CD1c-positive myeloid dendritic cell (primary cell): ENCODE results near the gene MID1.
"Not testable (repeated sequence)": the region's sequence is repeated elsewhere in the genome, so short reads cannot be mapped to it uniquely, and the experiment has no call there.

Experiments used
- DNase-seq: peaks from one replicate; pipeline ENCODE4 v3.0.0-alpha.2; 2016; ENCODE audit errors: extremely low spot score

MID1 gene

DNA sequence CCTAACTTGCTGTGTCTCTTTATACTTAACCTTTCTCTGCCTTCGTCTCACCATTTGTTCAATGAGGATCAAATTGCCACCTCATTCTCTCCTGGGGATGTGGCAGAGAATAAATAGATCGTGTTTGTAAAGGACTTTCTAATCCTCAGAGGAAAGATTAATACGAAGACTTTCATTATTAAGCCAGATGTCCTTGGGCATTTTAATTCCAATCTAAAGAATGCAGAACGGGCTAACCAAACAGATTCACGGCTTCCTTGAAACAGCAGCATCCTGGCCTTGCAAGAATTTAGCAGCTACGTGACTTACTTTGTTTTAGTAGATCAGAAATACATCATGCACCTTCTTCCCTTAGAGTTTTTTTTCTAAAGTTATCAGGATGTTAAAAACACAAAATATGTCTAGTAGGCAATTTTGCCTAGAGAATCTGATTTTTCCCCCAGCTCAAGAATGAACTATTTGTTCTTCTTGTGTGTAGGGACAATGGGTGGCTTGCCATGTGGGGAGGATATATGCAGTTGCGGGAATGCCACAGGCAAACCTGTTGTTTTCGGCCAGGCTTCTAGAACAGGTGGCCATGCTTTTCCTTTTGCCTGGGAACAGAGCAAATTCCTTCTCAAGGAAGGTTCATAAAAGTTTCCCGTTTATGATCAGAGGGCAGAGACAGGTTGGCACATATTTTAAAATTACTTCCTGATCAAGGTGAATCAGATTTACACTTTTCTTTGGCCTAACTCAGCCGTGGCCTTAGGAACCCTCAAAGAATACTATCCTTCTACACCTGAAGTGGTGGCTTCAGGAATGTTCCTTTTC is 3.0 kb downstream of the MID1 start:
- DNase-seq: no peak

GRCh38 chrX:10615931-10616774 is 4.2 kb downstream of the MID1 start:
- peak; percentile 7 for DNase-seq

DNA sequence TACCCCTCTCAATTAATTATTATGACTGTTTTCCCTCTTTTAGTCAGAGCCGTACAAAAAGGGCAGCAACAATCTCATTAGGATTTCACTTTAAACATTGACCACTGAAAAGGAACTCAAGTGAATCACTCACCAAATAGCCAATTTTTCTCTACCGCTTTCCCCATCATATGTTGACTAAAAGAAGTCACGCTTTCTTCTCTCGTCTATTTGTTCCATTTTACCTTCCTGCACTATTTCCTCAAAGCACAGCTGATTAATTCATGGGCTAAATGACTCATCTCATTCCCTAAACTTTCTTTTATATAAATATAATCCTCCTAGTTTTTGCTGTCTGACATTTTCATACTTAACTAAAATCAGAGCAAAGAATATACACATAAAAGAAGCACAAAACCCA is 8.2 kb downstream of the MID1 start:
- no peak for DNase-seq

- no peak for DNase-seq
Measured at GRCh38 chrX:10611441-10612090, 8.8 kb downstream of the MID1 start.

- DNase-seq: no peak
Measured at GRCh38 chrX:10608099-10608498, 12.3 kb downstream of the MID1 start.

DNA sequence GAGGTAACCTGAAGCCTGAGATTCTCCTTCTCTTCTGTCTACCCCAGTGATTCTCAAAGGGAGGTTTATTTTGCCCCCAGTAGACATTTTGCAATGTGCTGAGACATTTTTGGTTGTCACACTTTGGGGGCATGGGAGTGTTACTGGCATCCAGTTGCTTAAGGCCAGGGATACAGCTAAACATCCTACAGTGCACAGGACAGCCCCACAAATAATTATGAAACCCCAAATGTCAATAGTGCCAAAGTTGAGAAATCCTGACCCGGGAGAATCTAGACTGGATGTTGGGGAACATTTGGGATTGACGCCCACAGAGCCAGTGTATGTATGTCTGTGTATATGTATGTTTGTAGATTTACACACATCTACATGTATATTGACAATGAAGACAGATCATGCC is 13.2 kb downstream of the MID1 start:
- DNase-seq: no peak

DNA sequence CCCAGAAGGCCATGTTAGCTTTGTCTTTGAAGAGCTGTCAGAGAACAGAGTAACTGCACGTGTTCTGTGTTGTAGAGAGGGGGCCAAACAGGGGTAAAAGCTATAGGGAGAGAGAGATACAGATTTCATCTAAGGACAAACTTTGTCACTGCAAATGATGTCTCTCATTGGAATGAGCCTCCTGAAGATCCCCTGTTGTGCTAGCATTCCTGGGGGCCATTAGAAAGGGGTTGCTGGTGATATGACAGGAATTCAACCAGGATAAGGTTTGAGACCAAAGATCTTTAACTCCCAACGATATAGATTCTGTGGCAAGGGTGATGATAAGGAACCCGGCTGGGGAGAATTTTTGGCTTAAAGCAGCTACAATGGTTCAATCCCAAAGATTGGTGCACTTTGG is 16.8 kb downstream of the MID1 start:
- no peak for DNase-seq

- DNase-seq: no peak
Measured at GRCh38 chrX:10602646-10603045, 17.7 kb downstream of the MID1 start.

DNA sequence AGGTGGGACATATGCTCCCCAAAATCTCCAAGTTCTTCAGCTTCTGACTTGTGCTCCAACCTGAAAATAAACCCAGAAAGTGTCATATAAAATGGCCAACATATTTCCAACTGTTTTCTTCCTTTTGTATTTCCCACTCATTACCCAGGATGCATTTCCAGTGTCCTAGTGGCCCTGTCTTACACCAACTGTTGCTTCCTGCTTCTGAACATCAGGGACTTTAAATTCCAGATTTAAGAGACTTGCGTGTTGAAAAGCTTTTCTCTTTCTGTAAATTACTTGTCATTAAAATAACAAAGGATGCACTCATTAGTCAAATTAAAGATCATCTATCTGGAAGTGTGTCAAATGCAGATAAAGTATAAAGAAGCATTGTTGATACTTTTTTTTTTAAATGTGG is 19.9 kb downstream of the MID1 start:
- no peak for DNase-seq

GRCh38 chrX:10598540-10598939 is 21.8 kb downstream of the MID1 start:
- DNase-seq: no peak

GRCh38 chrX:10597871-10598270 is 22.5 kb downstream of the MID1 start:
- DNase-seq: no peak

GRCh38 chrX:10591363-10592335 is 28.7 kb downstream of the MID1 start:
- no peak for DNase-seq

GRCh38 chrX:10589787-10590186 is 30.6 kb downstream of the MID1 start:
- not testable (repeated sequence) for DNase-seq

DNA sequence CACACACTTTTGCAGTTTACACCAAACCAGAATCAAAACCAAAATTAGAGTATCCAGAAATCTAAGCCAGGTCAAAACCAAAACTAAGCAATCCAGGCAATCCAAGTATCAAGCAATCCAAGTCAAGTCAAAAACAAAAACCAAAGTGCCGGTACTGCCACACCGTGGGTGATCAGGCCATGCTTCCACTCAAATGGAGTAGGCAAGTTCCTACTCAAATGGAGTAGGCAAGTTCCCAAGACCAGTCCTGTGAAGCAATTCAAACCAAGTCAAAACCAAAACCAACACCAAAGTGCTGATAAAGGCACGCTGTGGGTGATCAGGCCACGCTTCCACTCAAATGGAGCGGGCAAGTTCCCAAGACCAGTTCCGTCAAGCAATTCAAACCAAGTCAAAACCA is 31.3 kb downstream of the MID1 start:
- no peak for DNase-seq

DNA sequence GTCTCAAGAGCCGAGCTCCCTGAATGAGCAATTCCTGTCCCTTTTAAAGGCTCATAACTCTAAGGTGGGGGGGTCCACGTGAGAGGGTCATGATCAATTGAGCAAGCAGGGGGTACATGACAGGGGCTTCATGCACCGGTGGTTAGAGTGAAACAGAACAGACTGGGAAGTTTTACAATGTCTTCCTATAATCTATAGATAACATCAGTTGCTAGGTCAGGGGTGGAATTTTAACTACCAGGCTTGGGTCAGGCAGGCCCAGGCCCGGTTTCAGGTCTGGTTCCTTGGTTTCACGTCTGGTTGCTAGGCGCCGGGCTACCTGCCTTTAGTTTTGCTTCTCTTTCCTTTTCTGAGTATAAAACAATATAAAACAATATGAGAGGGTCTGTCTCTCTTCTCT is 35.5 kb downstream of the MID1 start:
- DNase-seq: not testable (repeated sequence)

DNA sequence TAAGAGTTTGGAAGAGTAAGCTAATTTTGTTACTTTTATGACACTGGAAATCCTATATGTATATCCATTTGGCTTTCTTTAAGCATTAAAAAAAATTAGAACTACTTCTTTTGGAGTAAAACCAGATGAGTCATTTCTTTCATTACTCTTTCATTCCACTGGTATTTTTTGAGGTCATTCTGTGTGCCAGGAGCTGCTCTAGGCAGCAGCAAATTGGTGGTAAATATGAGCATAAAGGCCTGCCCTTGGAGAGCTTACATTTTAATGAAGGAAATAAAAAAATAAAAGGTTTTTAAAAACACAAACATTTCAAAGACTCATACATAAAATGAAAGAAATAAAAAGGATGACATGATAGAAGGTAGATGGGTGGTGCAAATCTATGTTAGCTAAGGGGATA is 37.4 kb downstream of the MID1 start:
- DNase-seq: no peak

DNA sequence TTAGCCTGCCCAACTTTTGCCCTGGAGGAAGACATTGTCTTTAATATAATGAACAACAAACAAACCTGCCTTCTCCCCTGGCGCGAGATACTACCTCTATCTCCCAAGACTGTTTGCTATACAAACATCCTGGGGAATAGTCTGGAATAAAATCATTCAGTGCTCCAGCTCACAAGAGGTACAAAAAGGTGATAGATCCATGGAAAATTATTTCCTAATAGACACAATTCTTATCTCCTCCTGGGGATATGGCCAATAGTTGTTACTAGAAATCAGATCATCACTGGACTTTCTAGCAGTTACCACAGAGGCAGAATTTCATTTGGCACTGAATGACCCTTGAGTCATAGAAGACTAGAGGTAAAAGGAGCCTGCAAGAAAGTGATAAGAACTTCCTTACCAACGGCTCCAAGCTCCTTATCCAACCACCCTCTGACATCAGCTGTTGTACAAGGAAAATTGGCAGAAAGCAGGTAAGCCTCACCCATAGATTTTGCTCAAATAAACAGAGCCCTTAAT is 38.1 kb downstream of the MID1 start:
- no peak for DNase-seq

GRCh38 chrX:10579112-10580011 is 41.0 kb downstream of the MID1 start:
- no peak for DNase-seq

- DNase-seq: no peak
Measured at GRCh38 chrX:10578527-10578926, 41.9 kb downstream of the MID1 start.

GRCh38 chrX:10577853-10578252 is 42.5 kb downstream of the MID1 start:
- no peak for DNase-seq
